SKM-1 (cell line): ENCODE measurements around the gene KRTAP24-1.

Source experiments
- DNase-seq: peaks from one replicate; lab custom pipeline; 2025; ENCODE audit not compliant: unreplicated experiment; lab: John Stamatoyannopoulos, UW

Gene KRTAP24-1, protein sequence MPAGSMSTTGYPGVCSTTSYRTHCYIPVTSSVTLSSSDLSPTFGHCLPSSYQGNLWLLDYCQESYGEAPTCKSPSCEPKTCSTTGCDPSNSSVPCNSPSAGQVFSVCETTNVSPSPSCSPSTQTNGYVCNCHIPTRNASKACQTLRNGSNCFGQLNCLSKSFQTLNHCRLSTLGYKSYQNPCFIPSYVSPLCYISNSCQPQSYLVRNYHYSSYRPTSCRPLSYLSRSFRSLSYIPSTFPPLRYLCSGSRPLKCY

DNA sequence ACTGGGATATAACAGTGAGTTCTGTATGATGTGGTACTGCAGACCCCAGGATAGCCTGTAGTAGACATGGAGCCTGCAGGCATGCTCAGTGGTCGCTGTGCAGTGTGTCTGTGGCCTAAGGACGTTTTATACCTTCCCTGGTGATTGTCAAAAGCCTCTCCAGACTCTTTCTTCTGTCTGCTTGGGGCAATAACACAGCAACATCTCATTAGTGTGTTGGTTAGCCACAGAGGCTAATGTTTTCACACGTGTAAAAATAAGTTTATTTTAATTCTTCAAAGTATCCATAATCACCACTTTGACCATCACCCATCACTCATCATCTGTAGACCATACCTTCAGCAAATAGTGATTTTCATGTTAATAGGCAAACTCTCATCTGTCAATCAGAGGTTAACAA, at the start of gene KRTAP24-1:
Gene KRTAP24-1, minus strand, starts transcription at position 101 of the 400 bp plus-strand sequence. Its CDS starts 18 bp downstream, at position 83.
- DNase-seq: no peak

DNA sequence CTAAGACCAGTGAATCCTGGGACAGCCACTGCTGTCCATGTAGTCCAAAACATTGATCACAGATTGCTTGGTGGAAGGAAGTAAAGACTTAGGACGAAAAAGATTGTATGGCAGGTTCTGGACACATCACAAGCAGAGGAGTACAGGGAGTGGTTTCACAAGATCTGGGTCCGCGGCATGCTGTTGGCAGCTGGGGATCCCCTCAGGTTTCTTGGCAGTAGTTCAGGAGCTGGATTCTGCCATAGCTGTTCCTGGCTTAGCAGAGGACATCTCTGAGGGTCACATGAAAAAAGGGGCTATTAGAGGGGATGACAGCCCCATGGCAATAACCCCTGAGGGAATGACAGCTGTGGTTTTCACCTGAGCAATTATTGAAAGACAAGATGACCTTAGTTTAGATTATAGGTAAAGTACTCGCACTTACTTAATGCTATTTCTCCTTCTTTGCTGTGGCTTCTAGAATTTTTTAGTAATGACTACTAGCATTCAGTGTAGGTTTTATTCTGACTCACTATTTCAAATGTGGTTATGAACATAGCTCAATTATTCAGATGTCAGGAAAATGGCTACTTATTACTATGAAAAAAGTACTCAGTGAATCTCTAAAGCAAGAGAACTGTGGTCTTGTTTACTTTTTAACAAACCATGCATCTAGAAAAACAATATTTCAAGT, 46.6 kb upstream of the KRTAP24-1 start:
- no peak for DNase-seq

DNA sequence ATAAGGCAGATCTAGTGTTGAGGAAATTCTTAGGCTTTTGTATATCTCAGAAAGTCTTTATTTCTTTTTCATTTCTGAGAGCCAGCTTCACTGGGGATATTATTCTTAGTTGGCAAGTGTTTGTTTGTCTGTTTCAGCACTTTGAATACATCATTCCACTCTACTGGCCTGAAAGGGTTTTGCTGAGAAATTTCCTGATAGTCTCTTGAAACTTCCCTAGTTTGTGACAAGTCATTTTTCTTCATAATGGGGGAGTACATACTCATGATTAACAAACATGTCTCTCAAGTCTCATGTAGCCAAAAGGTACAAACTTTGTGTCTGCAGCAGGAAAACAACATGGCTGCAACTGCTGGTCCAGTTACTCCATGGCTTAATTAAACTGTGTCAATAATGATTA, 43.6 kb upstream of the KRTAP24-1 start:
- DNase-seq: no peak

DNA sequence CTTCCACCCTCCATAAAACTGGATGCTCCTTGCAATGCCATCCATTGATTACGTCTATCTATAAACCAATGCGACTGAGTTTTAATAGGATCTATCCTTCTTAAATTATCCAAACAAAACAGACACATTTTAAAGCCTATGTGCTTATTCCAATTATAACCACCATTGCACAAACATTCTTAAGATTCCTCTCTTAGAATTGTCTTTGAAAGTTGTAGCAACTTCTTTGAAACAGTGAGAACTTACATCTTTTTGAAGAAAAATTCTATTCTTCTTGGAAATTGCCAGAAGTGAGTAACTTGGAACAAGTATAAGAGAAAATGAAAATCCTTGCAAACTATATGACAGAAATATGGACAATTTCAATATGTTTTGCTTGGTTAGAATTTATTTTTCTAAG, 37.5 kb upstream of the KRTAP24-1 start, which contains the start of gene KRTAP26-1:
Gene KRTAP26-1, minus strand, starts transcription at position 101 of the 400 bp plus-strand sequence. CDS start 280 bp downstream, outside the sequence.
- no peak for DNase-seq

DNA sequence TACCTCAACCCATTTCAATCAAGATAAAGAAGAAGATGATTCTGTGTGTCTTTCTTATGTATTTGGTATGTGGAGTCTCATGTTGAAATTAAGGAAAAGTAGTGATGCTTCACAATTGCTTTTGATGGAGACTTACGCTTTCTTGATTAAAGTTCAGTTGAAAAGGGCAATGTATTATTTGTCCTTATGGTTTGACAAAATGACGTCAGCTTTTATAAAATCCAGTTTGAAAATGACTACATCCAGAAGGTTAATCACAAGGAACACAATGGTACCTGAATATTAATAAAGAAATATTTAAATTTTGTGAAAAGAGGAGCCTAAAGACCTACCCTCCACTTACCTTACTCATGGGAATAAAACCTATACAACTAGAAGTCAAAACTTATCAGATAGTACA, 33.0 kb upstream of the KRTAP24-1 start:
- DNase-seq: no peak

DNA sequence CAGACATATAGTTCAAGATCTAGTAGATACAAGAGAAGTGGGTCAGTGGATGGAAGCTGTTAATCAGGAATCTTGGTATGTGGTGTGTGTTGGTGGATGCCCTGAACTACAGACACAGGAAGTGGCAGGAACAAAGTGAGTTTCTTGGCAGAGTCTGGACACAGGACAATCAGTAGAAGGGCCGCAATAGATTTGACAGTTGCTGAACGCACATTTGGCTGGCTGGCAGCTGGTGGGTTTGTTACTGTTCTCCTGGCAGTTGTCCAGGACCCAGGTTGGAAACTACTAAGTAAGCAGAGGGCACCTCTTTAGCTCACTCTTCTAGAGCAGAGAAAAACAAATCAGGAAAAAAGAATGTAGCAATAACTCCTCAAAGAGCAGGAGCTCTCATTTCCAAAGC, 24.1 kb upstream of the KRTAP24-1 start:
- DNase-seq: no peak

DNA sequence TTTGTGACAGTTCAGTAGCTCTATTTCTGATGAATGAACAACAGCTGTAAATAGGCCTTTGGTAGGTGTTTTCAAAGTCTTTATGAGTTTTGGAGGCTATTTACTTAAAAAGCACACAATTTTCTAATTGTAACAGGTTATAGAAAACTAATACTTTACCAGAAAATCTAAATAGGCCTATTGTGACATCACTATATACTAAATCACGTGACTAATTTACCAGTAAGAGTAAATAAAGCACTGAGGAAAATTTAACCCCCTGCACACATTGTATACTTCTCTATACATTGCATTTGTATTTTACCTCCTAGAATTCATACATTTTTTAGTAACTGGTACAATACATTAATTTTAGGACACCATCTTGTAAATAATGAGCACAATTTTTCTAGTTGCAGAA, 22.4 kb upstream of the KRTAP24-1 start:
- DNase-seq: no peak

DNA sequence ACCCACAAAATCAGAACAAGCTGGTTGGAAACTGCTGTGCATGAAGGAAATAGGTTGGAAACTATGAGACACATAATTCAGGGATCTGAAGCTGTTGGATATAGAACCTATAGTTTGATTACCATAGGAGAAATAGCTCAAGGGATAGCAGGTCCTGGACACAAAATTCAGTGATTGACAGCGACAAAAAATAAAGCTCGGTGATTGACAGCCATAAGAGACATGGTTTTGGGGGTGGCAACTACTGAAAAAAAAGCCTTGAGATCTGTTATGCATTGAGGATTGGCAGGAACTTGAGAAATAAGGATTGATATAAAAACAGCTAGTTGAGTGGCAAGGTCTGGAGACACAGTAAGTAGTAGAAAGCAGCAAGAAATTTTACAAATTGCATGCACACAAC, 6.5 kb upstream of the KRTAP24-1 start, which contains the start of gene KRTAP25-1:
Gene KRTAP25-1, minus strand, starts transcription at position 300 of the 400 bp plus-strand sequence. Its CDS starts 24 bp downstream, at position 276.
- no peak for DNase-seq

DNA sequence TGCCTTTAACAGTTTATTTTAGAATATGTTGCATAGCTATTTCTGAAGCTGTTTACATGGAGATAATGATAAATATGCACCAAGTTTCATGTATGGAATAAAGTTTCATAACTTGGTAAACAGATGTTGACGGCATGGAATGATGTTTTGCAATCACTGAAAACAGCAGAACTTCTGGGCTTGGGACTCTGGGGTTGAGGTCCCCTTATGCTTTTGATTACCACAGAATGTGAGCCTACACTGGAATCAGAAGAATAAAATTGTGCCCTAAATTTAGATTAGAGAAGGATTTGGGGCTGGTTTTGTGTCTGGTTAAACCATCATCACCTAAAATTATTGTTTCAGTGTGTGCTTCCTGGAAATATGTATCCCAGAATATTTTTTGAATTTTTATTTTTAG, 11.1 kb downstream of the KRTAP24-1 start:
- DNase-seq: no peak

DNA sequence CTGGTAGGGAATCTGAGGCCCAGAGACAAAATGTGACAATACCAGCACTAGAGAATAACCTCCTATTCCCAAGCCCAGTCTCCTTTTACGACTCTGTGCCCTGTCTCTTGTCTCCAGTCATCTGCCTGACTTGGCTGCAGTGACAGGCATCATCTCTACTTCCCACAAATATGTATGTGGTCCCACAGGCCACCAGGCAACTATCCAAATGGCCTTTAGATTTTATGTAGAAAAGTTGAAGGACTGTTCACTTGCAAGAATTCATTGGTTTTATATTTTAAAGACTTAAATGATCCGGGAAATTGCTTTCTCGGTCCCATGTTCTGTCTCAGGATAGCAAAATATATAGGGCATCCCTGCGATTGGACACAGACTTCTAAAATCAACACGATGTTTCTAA, 11.6 kb downstream of the KRTAP24-1 start:
- no peak for DNase-seq

DNA sequence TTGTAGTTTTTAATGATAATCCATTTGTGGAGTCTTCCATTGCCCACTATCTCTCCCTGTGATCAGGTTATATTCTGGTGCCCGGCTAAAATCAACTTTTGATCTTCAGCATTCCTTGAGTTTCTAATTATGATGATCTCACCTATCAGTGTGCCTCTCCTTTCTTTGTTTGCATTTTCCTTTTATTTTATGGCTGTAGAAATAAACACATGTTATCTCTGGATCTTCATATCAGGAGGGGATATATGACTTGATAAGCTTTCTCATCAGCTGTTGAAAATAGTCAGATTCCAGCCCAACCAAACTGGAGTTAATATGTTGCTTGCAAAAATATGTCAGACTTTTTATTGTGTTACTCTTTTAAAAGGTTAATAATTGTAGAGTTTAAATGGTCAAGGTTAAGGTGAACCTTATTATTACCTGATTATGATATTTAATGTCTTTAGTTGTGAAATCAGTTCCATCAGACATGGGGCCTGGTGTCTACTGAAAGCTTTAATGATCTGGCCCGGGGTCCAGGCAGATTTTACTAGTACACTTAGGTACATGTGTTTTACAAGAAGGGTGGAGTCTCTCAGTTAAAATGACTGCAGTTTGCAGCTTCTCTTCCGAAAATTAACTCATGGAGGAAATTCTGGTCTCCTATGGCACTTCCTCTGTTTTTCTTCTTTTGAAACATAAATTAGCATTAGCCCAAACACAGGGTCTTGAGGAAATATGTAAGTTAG, 12.8 kb downstream of the KRTAP24-1 start:
- DNase-seq: no peak

DNA sequence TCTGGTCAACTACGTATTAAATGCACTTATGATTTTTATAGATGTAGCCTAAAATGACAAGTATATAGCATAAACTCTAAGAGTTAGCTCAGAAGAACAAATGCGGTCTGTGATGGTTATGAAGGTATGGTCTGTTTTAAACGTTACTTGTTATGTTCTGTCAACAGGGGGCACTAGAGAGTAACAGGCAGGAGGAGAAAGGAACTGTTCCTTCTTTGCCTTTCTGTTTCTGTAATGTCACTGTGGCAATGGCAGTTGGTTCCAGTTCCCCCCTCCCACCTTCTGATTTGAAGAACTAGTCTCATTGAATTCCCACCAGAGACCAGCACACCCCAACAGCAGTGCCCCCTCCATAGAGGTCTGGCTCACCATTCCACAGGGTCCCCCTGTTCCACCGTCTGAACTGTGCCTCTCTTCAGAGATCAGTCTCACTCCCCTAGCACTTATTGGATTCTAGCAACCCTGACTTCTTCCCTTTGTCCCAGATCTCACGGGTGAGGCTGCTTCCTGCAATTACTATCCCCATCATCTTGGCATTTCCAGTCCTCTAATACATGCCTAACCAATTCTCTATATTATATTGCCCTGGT, 14.0 kb downstream of the KRTAP24-1 start:
- DNase-seq: peak; percentile 7

DNA sequence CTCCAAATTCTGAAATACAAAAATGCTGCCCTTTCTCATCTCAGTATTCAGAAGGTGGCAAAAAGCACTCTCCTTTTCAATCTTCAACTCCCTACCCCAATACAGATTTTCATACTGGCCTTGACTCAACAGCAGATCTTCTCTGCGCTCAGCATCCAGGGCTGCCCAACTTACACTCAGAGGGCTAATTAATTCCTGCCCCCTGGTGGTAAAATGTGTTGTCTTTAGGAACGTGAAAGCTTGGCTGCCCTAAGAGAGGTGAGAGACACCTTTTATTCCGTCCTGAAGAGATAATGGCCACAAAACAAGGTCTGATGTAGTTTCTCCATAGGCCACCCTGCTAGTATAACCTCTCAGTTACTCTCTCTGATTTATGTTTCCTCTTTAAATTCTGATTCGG, 25.0 kb downstream of the KRTAP24-1 start:
- DNase-seq: no peak

DNA sequence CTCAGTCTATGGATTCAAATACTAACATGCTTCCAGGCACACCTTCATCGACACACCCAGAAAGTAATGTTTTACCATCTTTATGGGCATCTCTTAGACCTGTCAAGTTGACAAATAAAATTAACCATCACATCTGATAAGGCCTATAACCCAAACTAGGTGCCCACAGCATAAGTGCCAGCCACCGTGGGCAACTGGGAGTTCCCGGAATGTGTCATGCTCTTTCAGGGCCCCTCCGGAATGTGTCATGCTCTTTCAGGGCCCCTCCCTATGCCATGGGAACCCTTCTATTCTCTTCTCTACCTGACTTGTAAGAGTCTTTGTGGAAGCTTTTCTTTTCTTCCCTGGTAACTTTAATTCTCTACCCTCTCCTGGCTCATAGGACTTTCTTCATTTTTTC, 26.6 kb downstream of the KRTAP24-1 start:
- no peak for DNase-seq

DNA sequence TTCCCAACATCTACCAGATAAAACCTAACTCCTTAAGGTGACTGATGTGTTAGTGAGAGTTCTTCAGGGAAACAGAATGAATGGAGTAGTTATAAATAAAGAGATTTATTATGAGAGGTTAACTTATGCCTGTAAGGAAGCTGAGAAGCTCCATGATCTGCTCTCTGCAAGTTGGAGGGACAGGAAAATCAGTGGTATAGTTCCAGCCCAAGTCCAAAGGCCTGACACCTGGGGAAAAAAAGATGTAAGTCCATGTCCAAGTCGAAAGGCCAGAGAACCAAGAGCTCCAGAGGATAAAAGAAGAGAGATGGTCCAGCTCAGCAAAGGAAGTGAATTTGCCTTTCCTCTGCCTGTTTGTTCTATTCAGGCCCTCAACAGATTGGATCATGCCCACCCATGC, 27.1 kb downstream of the KRTAP24-1 start:
- DNase-seq: no peak

DNA sequence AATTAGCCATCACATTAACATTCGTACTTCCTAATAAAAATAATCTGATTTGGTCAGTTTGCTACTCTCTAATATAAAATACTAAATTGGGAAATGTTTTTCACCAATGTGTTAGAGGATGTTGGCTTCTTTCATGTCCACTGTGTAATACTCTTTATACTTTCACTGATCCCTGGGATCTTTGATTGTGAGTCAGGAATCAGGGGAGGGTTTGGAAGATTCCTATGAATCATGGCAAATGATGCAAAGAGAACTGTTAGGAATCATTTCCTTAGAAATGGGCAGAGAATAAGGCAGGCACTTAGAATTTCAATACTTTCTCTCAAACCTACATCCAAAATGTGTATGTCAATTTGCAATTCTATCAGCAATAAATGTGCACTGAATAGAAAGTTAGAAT, 31.0 kb downstream of the KRTAP24-1 start:
- DNase-seq: no peak

DNA sequence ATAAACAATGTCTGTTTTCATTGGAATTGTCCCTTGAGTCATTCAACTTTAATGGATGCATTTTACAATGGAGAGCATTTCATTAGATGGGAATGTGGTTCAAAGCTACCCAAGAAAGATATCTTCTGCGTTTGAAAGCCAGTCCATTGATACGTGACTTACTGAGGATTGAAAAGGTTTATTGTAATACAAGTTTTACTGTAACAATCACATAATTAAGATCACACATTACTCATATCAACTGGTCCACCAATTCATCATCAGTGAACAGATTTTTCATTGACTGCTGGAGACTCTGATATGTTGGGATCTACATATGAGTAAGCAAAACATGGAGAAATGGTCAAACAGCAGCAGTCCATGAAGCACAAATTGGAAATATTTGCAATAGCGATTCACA, 32.8 kb downstream of the KRTAP24-1 start:
- DNase-seq: no peak

DNA sequence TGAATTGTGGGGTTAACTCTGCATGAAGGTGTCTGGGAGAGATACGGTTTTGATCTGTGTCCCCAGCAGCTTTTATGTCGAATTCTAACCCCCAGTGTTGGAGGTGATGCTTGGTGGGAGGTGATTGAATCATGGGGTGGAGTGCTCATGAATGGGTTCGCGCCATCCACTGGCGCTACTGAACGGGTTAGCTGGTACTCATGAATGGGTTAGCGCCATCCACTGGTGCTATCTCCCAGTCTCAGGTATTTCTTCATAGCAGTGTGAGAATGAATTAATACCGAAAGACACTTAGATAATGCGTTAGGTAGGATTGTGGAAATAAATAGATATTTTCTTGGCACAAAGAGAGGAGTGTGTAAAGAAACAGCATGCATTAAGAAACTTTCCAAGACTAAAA, 33.9 kb downstream of the KRTAP24-1 start:
- no peak for DNase-seq

DNA sequence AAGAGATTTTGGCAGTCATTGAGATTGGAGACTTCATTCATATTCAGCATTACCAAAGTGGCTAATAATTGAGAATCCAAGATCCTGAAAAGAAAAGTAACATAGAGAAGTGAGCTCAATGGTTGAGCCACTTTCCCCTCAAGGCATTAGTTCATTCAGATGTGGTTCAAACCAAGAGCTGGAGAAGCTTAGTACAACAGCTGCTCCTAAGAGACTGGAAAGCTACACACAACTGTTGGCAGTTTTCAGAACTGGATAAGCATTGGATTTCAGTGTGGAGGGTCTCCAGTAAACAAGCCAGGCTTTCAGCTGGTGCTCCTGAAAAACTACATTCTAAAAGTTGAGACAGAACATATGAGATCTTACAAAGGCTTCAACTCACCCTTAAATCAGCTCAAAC, 37.7 kb downstream of the KRTAP24-1 start:
- no peak for DNase-seq

DNA sequence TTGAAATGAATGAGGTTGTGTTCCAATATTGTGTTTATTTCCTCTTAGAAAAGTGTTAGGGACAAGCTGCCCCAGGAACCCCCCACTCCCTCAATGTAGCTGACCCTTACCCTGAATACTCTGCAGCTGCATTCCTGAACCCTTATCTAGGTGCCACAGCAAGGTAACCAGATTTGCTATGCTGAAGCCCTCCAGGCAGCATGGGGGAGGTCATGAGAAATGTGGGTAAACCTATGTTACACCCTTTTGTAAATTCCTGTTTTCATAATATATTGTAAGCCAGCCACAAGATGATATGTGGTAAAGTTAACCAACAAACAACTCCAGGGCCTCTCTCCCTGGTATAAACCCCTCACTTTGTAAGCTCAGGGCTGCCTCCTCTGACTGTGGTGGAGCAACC, 39.1 kb downstream of the KRTAP24-1 start:
- no peak for DNase-seq

DNA sequence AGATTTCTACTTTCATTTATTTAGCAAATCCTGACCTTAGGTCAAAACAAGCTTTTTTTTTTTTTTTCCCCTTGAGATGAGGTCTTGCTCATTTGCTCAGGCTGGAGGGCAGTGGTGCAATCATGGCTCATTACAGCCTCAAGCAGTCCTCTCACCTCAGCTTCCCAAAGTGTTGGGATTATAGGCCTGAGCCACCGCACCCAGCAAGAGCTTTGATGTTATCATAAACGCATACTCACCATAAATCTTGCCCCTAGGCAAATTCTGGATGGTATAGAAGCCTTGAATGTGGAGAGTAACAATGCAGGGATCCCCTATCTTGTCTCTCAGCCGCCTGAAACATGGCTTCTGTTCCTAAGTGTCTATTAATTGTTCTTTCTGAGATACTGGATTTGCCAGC, 42.1 kb downstream of the KRTAP24-1 start:
- DNase-seq: no peak

DNA sequence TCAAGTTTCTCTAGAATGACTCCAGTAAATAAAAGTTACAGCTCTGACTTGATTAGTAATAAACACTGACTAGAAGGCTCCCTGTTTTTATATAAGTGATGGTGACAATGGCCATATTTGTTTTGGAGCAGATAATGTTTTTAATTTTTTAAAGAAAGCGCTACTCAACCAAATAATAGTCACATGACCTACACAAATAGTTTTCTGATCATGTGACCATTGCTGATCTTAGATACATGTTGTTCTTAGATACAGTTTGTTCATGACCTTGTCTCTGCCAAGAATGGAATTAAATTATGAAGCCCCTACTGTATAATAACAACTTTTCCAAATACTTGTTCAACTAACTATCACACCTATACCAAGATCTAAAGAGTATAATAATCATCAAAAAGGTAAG, 44.6 kb downstream of the KRTAP24-1 start:
- DNase-seq: no peak
